HG02885 (cell line): ENCODE data around the gene GAL3ST1.
"Not testable (repeated sequence)": the region's sequence is repeated elsewhere in the genome, so short reads cannot be mapped to it uniquely, and the experiment has no call there.

Experiments
- ATAC-seq: cut with Tn5 transposase; IDR thresholded peaks from one replicate; pipeline ENCODE4 v1.9.1; 2021; ENCODE audit warnings: mild to moderate bottlenecking; ENCODE audit not compliant: unreplicated experiment, poor library complexity

The GAL3ST1 gene

GRCh38 chr22:30541961-30542810, 32.3 kb downstream of the GAL3ST1 start:
- no peak for ATAC-seq

- ATAC-seq: not testable (repeated sequence)
Observed at GRCh38 chr22:30541511-30541910, 33.0 kb downstream of the GAL3ST1 start.

GRCh38 chr22:30539368-30539767, 35.1 kb downstream of the GAL3ST1 start:
- no peak for ATAC-seq

GRCh38 chr22:30538280-30538679, 36.2 kb downstream of the GAL3ST1 start:
- ATAC-seq: no peak

- no peak for ATAC-seq
Observed at GRCh38 chr22:30537083-30537731, 37.3 kb downstream of the GAL3ST1 start.

- no peak for ATAC-seq
Observed at GRCh38 chr22:30535182-30535581, 39.3 kb downstream of the GAL3ST1 start.

GRCh38 chr22:30531651-30532608, 42.5 kb downstream of the GAL3ST1 start:
- ATAC-seq: no peak

- ATAC-seq: no peak
Observed at GRCh38 chr22:30526656-30527055, 47.8 kb downstream of the GAL3ST1 start.

- ATAC-seq: no peak
Observed at GRCh38 chr22:30523646-30524489, 50.6 kb downstream of the GAL3ST1 start.

- ATAC-seq: no peak
Observed at GRCh38 chr22:30521368-30522156, 52.9 kb downstream of the GAL3ST1 start.

GRCh38 chr22:30519842-30520425, 54.5 kb downstream of the GAL3ST1 start:
- no peak for ATAC-seq

- ATAC-seq: no peak
Observed at GRCh38 chr22:30516731-30517130, 57.7 kb downstream of the GAL3ST1 start.

- no peak for ATAC-seq
Observed at GRCh38 chr22:30516273-30516672, 58.2 kb downstream of the GAL3ST1 start.

- no peak for ATAC-seq
Observed at GRCh38 chr22:30514252-30514651, 60.2 kb downstream of the GAL3ST1 start.

GRCh38 chr22:30513462-30513861, 61.0 kb downstream of the GAL3ST1 start:
- no peak for ATAC-seq

- no peak for ATAC-seq
Observed at GRCh38 chr22:30511911-30512310, 62.6 kb downstream of the GAL3ST1 start.

- ATAC-seq: no peak
Observed at GRCh38 chr22:30511109-30511508, 63.4 kb downstream of the GAL3ST1 start.

GRCh38 chr22:30508216-30508615, 66.2 kb downstream of the GAL3ST1 start:
- no peak for ATAC-seq

- no peak for ATAC-seq
Observed at GRCh38 chr22:30507670-30508069, 66.8 kb downstream of the GAL3ST1 start.
